GM19397 (cell line): ENCODE measurements around the gene CSKMT.

ENCODE experiments used
- ATAC-seq: cut with Tn5 transposase; IDR thresholded peaks from one replicate; pipeline ENCODE4 v1.9.1; 2021; ENCODE audit warnings: mild to moderate bottlenecking, moderate library complexity; ENCODE audit not compliant: unreplicated experiment

The CSKMT gene

DNA sequence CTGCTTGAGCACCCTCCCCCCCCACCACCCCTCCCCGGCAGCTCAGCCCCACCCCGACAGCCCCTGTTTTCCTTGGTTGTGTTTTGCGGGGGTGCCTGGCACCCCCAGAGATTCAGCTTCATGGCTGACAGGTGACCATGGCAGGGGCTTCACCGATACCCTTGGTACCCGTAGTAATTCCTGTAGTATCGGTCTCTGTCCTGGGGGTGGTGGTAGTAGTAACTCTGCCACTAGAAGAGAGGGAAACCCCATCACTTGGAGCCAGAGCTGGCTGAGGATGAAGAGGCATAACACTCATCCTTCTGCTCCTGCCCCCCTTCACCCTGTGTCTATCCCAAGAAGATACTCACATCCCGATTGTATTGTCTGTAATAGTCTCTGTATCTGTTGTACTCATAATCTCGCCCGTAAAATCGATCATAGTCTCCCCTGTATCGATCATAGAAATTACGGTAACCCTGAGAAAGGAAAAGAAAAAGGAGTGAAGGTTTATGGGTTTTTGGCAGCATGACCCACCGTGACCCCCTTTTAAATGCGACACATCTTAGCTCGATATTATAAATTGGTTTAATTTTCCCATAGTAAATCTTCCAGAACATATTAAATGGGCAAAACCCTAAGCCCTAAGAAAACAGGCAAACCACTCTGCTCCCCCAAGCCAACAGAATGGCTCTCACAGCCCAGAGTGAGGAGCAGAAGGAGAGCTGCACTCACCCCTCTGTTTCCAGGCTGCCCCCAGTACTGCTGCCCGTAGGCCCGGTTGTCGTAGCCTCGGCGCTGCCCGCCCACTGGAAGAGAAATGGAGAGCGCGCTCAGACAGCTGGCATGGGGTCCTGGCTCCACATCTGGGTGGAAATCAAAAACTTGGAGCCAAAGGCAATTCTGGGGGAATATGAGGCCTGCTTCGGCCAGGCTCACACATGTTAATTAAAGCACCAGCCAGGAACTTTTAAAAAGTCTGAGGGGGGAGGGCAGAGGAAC, 50.3 kb downstream of the CSKMT start:
- no peak for ATAC-seq

DNA sequence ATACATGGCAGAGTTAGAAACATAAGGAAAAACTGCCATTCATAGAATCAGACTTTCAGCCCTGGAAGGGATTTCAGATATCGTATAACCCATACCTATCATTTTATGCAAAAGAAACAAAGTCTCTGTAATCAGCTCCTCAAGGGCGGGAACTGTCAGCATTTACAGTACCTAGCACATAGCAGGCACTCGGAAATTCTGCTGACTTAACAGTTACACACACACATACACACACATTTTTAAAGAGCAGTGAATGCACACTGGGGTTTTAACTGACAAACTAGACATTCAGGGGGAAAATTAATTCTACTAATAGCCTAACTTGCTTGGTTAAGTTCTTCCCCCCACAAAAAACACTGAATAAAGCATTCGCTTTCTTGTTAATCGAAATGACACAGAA, 51.1 kb downstream of the CSKMT start:
- no peak for ATAC-seq

DNA sequence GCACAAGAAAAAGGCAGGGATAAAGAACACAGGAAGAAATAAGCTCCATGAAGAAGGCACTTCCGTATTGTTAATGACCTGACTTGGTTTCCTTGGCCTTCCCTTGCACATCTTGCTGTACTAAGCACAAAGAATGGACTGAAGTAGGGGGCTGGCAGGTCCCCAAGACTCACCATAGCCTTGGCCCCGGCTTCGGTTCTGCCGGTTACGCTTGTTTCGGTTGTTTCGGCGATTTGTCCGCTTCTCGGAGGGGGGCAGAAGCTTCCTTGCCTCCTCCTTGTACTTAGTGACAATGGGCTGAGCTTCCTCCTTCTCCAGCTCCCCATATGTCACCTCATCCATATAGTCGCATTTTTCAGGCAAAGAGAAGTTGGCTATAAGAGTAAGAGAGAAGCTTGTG, 51.7 kb downstream of the CSKMT start:
- ATAC-seq: no peak
